HCEC 1CT (cell line): ENCODE data around the gene TUB.

Experiments used
- DNase-seq: peaks from one replicate; pipeline ENCODE4 v3.0.0-alpha.2; 2017

Gene TUB, protein sequence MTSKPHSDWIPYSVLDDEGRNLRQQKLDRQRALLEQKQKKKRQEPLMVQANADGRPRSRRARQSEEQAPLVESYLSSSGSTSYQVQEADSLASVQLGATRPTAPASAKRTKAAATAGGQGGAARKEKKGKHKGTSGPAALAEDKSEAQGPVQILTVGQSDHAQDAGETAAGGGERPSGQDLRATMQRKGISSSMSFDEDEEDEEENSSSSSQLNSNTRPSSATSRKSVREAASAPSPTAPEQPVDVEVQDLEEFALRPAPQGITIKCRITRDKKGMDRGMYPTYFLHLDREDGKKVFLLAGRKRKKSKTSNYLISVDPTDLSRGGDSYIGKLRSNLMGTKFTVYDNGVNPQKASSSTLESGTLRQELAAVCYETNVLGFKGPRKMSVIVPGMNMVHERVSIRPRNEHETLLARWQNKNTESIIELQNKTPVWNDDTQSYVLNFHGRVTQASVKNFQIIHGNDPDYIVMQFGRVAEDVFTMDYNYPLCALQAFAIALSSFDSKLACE

DNA sequence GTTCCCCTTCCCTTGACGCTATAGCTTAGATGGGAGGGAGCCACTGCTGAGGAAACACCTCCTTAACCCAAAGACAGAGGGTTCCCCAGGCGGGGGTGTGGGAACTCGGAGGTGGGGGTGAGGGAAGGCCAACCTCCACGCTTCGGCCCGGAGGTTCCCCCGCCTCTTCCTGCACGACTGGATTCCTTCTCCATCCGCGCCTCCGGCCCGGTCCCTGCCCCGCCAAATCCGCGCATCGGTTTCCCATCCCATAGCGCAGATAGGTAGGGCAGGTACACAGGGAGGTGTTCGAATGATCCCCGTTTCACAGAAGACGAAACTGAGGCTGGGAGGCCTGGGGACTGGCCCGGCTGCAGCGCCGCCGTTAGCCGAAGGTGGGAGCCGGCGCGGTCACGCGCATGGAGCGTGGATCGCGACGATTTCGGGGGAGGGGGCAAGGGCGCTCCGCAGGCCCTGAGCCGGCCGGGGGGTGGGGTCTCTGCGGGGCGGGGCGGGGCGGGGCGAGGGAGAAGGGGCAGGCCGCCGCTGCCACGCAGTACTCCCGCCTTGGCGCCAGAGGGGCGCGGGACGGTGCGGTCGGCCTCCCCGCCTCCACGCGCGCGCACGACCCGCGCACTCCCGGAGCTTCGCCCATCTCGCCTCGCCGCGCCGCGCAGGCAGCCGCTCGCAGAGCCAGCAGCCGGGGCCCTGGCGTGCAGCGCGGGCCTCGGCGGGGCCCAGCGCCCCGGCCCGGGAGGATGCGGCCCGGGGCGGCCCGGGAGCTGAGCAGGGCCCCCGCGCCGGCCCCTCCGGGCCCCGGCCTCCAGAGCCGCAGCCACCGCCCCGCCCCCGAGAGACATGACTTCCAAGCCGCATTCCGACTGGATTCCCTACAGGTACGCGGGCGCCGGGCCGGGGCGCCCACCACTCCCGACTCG, at the start of gene TUB:
TUB (plus strand) TSS at position 538 of the 917 bp plus-strand sequence; CDS start at position 838, 300 bp downstream.
- no peak for DNase-seq

- no peak for DNase-seq
These were observed 49.5 kb upstream of the TUB start for GRCh38 chr11:8031248-8032115.

- no peak for DNase-seq
These were observed 48.9 kb upstream of the TUB start for GRCh38 chr11:8032122-8032521.

- DNase-seq = no peak
These were observed 48.3 kb upstream of the TUB start for GRCh38 chr11:8032576-8033304.

DNA sequence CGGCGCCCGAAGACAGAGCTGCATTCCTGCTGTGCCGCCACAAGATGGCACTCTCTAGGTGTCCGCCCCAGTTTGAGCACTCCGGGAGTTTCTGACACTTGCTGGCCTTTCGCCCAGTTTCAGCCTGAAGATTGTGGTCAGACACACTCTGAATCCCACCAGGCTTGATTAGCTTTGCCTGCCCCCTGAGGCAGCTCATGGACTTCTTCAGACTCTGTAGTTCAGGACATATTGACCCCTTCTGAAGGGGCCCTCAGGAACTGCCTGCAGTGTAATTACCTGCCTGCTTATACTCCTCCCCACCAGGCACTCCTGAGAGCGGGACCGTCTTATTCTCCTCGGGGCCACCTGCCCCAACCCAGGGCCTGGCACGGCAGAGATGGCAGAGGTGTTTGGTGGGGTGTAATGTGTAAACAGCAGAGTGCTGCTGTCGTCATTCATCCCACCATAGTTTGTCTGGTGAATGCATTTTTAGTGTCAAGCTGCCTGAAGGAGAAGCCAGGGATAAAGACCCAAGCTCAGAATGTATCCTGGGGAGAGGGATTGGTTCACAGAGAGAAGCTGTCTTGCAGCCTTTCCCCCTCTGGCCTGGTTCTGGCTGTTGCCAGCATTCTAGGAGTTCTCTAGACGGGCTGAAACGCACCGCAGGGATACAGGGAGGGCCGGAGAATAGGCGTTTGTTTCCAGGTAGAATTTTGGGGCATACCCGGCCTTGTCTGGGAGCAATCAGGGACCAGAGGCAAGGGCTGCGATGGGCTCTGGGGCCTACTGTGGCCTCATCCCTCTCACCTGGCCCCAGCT, 47.5 kb upstream of the TUB start:
- peak; percentile 61 for DNase-seq

DNA sequence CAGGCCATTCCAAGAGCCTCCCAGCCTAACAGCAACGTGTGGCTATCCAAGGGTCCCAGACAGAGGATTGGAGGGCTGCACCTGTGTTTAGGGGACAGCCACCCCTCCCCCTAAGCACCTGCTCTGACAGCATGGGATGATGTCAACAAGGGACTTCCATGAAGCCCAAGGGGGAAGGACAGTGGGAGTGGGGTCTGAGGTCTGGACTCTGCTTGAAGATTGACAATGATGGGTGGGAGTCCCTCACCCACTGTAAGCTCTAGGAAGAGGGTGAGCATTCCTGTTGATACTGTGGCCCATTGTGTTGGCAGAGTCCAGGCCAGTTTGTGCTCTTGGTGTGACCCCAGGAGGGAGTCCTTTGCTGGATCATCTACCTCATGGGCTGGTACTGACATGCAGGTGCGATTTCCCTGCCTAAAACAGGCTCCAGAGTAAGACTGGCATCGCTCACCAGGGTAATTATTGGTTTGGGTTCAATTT, 46.9 kb upstream of the TUB start:
- no peak for DNase-seq

- DNase-seq = no peak
These were observed 46.3 kb upstream of the TUB start for GRCh38 chr11:8034604-8035190.

GRCh38 chr11:8035200-8035855, 45.7 kb upstream of the TUB start:
- DNase-seq = no peak

GRCh38 chr11:8036002-8036802, 44.8 kb upstream of the TUB start:
- DNase-seq = no peak

DNA sequence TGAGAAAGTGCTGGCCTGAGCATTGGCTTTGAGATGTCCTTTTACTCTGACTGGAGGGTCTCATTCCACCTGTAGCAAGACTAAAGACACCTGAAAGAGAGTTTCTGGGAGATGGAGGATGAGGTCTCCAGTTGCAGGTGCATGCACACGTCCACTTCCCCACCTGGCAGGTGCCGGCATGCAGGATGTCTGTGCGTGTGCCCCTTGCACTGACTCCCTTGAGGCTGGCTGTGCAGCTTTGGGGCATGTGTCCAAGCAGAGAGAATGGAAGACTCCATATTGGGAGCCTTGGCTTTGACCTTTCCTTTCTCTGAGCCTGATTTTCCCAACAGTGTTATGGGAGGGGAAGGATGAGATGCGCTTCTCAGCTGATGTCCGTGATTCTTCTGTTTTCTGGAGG, 44.0 kb upstream of the TUB start:
- no peak for DNase-seq

- DNase-seq = no peak
These were observed 42.6 kb upstream of the TUB start for GRCh38 chr11:8038393-8038792.

DNA sequence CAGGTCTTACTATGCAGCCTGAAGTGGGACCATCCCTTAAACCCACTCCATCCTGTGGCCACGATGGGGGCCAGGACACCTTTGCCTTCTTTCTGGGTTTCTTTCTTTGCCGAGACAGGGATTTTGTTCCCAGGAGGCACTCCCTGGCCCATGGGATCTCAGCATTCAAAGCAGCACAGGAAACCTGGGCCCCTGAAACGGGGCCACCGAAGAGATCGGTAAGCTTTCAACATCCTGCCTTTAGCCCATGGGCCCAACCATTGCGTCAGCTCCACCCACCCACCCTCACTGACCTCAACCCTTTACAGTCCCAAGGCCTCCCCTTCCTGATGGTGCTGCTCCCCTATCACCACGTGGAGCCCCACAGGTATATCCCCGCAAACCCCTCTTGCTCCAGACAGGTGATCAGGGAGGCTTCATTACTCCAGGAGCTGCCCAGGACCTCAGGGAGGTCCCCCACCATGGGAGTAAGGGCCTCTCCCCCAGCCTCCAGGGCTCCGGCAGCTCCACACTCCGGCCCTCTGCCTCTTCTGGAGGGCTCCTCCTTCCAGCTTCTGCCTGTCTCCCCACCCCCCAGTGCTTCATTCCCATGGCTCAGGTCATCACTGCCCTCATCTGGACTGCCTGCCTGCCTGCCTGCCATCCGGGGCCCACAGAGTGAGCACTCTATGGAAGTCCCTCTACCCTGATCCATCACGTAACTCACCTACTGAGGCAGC, 42.0 kb upstream of the TUB start:
- no peak for DNase-seq

- no peak for DNase-seq
These were observed 41.3 kb upstream of the TUB start for GRCh38 chr11:8039530-8040260.

DNA sequence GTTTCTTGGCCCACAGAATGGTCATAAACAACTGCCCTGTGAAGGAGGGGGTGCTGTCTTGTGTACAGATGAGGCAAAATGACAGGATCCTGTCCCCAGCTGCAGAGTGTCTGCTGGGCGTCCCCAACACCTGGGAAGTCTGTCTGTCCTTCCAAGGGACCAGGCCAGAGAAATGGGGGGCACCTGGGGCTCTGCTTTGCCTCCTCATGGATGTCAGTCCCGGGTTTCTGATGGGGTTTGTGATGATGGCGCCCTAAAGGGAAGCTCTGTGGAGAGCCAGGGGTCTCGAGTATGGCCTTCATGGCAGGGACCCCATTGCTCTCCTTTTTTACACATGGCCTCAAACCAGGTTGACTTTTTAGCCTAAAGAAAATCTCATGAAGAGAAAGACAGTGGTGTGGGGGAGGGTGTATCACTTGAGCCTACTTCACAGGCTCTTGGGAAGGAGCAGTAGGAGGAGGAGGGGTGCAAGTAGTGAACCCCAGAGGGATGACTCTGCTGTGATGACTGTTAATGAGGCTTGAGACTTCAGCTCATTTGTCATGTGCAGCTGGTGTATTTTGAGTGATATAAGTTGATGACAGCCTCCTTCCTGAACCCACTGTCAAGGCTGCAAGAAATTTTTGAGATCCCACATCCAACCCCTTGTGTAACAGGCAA, 40.6 kb upstream of the TUB start:
- no peak for DNase-seq

DNA sequence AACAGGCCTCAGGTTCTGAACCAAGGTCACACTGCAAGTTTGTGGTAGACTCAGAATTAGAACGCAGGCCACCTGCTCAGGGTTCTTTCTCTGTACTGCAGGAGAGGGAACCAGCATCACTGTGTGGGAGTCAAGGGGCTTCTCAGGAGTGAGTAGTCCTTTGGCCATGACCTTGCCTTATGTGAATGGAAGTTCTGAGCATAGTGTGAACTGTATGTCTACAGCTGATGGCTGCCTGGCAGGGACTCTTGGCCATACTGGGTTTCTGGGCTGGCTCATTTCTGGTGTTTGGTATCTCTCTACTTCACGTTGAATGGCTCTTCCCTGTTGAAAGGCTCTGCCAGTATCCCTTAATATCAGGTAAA, 40.1 kb upstream of the TUB start:
- DNase-seq = no peak

DNA sequence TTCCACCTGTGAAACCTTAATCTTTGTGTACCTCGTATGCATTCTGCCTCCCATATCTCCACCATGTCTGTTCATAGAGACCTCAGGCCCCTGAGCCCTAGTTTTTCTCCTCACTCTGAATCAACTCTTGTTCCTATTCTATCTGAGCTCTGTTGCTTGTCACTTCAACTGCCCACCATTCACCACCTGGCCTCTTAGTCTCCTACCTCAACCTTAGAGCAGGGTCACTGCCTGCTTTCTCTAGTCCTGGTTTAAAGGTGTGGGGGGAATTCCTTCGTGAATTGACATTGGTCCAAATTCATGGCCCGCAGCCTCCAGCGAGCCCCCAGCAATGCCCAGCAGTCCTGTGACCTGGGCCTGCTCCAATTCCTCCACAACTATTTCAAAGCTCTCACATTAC, 39.4 kb upstream of the TUB start:
- no peak for DNase-seq

DNA sequence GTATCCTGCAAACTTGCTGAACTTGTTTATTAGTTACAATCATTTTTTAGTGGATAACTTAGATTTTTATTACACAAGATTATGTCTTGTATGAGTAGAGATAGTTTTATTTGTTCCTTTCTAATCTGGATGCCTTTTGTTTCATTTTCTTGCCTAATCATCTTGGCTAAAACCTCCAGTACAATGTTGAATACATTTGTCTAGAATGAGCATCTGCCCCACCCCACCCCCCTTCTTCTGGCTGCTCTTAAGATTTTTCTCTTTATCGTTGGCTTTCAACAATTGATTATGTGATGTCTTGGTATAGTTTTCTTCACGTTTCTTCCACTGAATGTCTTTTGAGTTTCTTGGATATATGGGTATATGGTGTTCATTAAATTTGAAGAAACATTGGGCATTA, 37.3 kb upstream of the TUB start:
- DNase-seq = no peak
